Muscle of back (tissue), 11 donors: ENCODE results near the gene ATAD3C. TPM values are rescaled to one million over a fixed set of nuclear protein-coding genes. Genes with fewer than 3 reads are reported as not detected.

Experiments used
- DNase-seq, 3 donors: peaks; one replicate each; pipeline versions ENCODE4 v3.0.0 to v3.0.0-alpha.2; 2013
- polyA plus RNA-seq, 10 donors: library from polyadenylated mRNA; unstranded; fragments of 120-200 nt; gene quantifications; one replicate each; pipeline ENCODE4 v1.2.1, GENCODE V29; 2013; ENCODE audit not compliant: insufficient read length in 10 of 10

Gene ATAD3C
- polyA plus RNA-seq, 10 donors: 0.25 to 1.5 (median 0.61) TPM

GRCh38 chr1:1430992-1431844, 18.3 kb upstream of the ATAD3C start:
- peak in 1 of 3 donors; percentile 28 for DNase-seq

GRCh38 chr1:1431845-1432273, 17.6 kb upstream of the ATAD3C start:
- peak in 1 of 3 donors; percentile 69 for DNase-seq

GRCh38 chr1:1432274-1432950, 17.1 kb upstream of the ATAD3C start:
- peak in 2 of 3 donors; percentile 64 to 82 for DNase-seq

GRCh38 chr1:1432951-1433803, 16.3 kb upstream of the ATAD3C start:
- peak in 1 of 3 donors; percentile 75 for DNase-seq

- peak in 2 of 3 donors; percentile 82 to 88 for DNase-seq
Observed at GRCh38 chr1:1433804-1434130, 15.7 kb upstream of the ATAD3C start.

- peak in 2 of 3 donors; percentile 63 to 83 for DNase-seq
Observed at GRCh38 chr1:1434131-1434823, 15.2 kb upstream of the ATAD3C start.

- DNase-seq: no peak
Observed at GRCh38 chr1:1434824-1435105, 14.7 kb upstream of the ATAD3C start.

GRCh38 chr1:1435106-1435903, 14.2 kb upstream of the ATAD3C start, which contains the start of gene VWA1:
VWA1 (plus strand) TSS chr1:1435690; CDS start chr1:1435749, 59 bp downstream.
- peak in 2 of 3 donors; percentile 85 to 90 for DNase-seq

- no peak for DNase-seq
Observed at GRCh38 chr1:1435911-1436629, 13.4 kb upstream of the ATAD3C start.

GRCh38 chr1:1436630-1437032, 12.9 kb upstream of the ATAD3C start:
- no peak for DNase-seq

- DNase-seq: peak in 1 of 3 donors; percentile 4
Observed at GRCh38 chr1:1437033-1437903, 12.2 kb upstream of the ATAD3C start.

GRCh38 chr1:1437904-1438376, 11.5 kb upstream of the ATAD3C start:
- DNase-seq: peak in 1 of 3 donors; percentile 23

- peak in 1 of 3 donors; percentile 81 for DNase-seq
Observed at GRCh38 chr1:1438531-1439381, 10.7 kb upstream of the ATAD3C start.

GRCh38 chr1:1439546-1440261, 9.8 kb upstream of the ATAD3C start:
- no peak for DNase-seq

GRCh38 chr1:1440262-1441001, 9.1 kb upstream of the ATAD3C start:
- DNase-seq: peak in 1 of 3 donors; percentile 70
